Lower leg skin (tissue), 3 donors: ENCODE measurements around the gene DNAH12.
A peak's percentile ranks its signal among the peaks of the same experiment; 100 is the strongest.

ENCODE experiments used
- POLR2A ChIP-seq, 2 donors: fragments of 450-650 bp; IDR thresholded peaks; one replicate each; pipeline ENCODE4 v1.6.1; 2016 to 2017; ENCODE audit warnings: antibody characterized with exemption in 2 of 2, mild to moderate bottlenecking in 1 of 2, moderate library complexity in 1 of 2
- TF ChIP-seq, protein P1 (sequence below), 3 donors: fragments of 450-650 bp; IDR thresholded peaks; one replicate each; pipeline ENCODE4 v1.5.1; 2016; ENCODE audit warnings: antibody characterized with exemption in 3 of 3, mild to moderate bottlenecking in 3 of 3, moderate library complexity in 2 of 3

- TF ChIP-seq, protein P1, sequence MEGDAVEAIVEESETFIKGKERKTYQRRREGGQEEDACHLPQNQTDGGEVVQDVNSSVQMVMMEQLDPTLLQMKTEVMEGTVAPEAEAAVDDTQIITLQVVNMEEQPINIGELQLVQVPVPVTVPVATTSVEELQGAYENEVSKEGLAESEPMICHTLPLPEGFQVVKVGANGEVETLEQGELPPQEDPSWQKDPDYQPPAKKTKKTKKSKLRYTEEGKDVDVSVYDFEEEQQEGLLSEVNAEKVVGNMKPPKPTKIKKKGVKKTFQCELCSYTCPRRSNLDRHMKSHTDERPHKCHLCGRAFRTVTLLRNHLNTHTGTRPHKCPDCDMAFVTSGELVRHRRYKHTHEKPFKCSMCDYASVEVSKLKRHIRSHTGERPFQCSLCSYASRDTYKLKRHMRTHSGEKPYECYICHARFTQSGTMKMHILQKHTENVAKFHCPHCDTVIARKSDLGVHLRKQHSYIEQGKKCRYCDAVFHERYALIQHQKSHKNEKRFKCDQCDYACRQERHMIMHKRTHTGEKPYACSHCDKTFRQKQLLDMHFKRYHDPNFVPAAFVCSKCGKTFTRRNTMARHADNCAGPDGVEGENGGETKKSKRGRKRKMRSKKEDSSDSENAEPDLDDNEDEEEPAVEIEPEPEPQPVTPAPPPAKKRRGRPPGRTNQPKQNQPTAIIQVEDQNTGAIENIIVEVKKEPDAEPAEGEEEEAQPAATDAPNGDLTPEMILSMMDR (IDR thresholded peaks at IDR 0.05): peak in 1 of 3 donors; percentile 52
- no peak for TF ChIP-seq POLR2A (IDR thresholded peaks at IDR 0.05)
Measured at GRCh38 chr3:57397175-57398026, 146.7 kb downstream of the DNAH12 start.
